Adrenal gland (tissue), 5 donors: ENCODE data around the gene LNPK.

Experiments
- POLR2A ChIP-seq, 2 donors: fragments of 450-650 bp; IDR thresholded peaks; one replicate each; pipeline ENCODE4 v1.6.1; 2017; ENCODE audit warnings: antibody characterized with exemption in 2 of 2, mild to moderate bottlenecking in 2 of 2, moderate library complexity in 1 of 2
- TF ChIP-seq, protein P1 (sequence below), 6 experiments: fragments of 450-650 bp in 4 of 6; fragments of 200-600 bp in 2 of 6; sonication (generic) in 1 of 6; IDR thresholded peaks; 1 replicate in 5 of 6; 2 replicates in 1 of 6; pipeline versions ENCODE4 v1.5.1 to v1.8.0; 2016 to 2021; ENCODE audit warnings: antibody characterized with exemption in 6 of 6, mild to moderate bottlenecking in 2 of 6, moderate library complexity in 1 of 6
- donor health status: DM: no; HTN: no; CAD: no.

DNA sequence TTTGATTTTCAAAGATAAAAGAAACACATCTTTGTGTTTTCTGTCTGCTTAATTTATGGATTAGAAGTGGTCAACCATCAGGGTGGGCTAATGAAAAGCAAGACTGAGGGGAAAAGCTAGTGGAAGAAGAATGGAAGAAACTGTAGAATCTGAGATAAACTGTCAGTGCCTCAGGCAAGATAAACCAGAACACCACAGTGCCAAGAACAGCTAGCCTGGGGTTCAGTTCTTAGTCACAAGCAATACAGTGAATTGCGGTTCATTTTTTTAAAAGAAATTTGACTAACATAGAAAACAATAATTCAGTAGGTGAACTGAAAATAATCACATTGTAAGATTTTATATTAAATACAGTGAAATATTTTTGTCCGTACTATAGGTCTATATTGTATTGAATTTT is 22.0 kb upstream of the LNPK start:
- TF ChIP-seq, protein P1, sequence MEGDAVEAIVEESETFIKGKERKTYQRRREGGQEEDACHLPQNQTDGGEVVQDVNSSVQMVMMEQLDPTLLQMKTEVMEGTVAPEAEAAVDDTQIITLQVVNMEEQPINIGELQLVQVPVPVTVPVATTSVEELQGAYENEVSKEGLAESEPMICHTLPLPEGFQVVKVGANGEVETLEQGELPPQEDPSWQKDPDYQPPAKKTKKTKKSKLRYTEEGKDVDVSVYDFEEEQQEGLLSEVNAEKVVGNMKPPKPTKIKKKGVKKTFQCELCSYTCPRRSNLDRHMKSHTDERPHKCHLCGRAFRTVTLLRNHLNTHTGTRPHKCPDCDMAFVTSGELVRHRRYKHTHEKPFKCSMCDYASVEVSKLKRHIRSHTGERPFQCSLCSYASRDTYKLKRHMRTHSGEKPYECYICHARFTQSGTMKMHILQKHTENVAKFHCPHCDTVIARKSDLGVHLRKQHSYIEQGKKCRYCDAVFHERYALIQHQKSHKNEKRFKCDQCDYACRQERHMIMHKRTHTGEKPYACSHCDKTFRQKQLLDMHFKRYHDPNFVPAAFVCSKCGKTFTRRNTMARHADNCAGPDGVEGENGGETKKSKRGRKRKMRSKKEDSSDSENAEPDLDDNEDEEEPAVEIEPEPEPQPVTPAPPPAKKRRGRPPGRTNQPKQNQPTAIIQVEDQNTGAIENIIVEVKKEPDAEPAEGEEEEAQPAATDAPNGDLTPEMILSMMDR (IDR thresholded peaks at IDR 0.05): no peak
- TF ChIP-seq POLR2A (IDR thresholded peaks at IDR 0.05): no peak
